BLaER1 (cell line): ENCODE measurements around the gene RBP3.

ENCODE experiments used
- H3K27ac ChIP-seq: shearing (Covaris generic); formaldehyde crosslinking; 2 replicates; pipeline ENCODE4 v1.8.1; 2022
- H3K27me3 ChIP-seq: shearing (Covaris generic); formaldehyde crosslinking; 2 replicates; pipeline ENCODE4 v1.8.1; 2022
- H3K36me3 ChIP-seq: shearing (Covaris generic); formaldehyde crosslinking; 2 replicates; pipeline ENCODE4 v1.8.1; 2022
- H3K4me1 ChIP-seq: shearing (Covaris generic); formaldehyde crosslinking; 2 replicates; pipeline ENCODE4 v1.8.1; 2022
- H3K4me2 ChIP-seq: shearing (Covaris generic); formaldehyde crosslinking; 2 replicates; pipeline ENCODE4 v1.8.1; 2022
- H3K4me3 ChIP-seq: shearing (Covaris generic); formaldehyde crosslinking; 2 replicates; pipeline ENCODE4 v1.8.1; 2022
- H3K9ac ChIP-seq: shearing (Covaris generic); formaldehyde crosslinking; 2 replicates; pipeline ENCODE4 v1.8.1; 2022
- H3K9me3 ChIP-seq: shearing (Covaris generic); formaldehyde crosslinking; 2 replicates; pipeline ENCODE4 v1.8.1; 2022
- H4K20me1 ChIP-seq: shearing (Covaris generic); formaldehyde crosslinking; 2 replicates; pipeline ENCODE4 v1.8.1; 2022
- Cebpa-rat ChIP-seq: shearing (Covaris generic); IDR thresholded peaks from 2 replicates; pipeline ENCODE4 v1.8.1; 2022

The RBP3 gene

DNA sequence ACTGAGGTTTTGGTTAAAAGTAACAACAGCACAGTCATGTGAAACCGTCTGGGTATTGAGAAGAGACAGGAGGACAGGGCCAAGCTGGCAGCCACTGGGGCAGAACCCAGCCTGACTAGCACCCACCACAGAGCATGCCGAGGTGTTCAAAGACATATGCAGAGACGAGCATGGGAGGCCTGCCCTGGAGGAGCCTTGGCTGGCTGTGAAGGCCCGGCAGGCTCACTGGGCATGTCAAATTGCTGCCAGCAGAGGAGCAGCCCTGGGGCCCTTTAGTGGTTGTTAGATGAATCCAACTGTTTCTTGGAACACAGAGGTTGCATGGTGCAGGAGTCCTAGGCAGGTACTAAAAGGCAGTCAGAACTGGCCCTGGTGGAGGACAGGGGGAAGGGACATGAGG, 30.9 kb upstream of the RBP3 start:
- H3K4me1 ChIP-seq, result no peaks in the 10 kb centered on the region; the same call in 1 of the 2 replicates
- no peaks in the 10 kb centered on the region for H3K27me3 ChIP-seq
- TF ChIP-seq Cebpa-rat, result no peak
- no peaks in the 10 kb centered on the region for H4K20me1 ChIP-seq
- H3K4me2 ChIP-seq, result no peak overlapping the region
- H3K27ac ChIP-seq, result no peak overlapping the region
- H3K4me3 ChIP-seq, result no peak overlapping the region
- no peaks in the 10 kb centered on the region for H3K9me3 ChIP-seq
- no peaks in the 10 kb centered on the region for H3K36me3 ChIP-seq
- no peak overlapping the region for H3K9ac ChIP-seq

- no peaks in the 10 kb centered on the region for H4K20me1 ChIP-seq
Observed at GRCh38 chr10:47318706-47319105, 29.5 kb upstream of the RBP3 start.

DNA sequence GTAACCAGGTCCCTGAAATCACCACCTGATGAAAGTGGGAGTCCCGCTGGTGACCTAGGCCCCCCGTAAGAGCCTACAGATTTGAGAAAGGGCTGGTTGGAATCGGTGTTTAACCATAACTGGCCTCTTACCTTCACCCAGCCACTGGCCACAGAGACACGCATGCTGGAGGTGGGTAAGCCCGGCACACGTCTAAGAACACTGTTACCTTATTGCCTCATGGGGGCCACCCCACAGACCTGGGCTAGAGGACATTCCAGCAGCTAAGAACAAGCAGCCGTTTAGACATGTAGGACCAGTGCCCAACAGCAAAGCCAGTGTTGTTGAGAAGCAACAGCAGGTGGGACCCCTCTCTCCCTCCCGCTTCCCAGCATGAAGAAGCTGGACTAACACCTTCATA, 28.4 kb upstream of the RBP3 start:
- no peaks in the 10 kb centered on the region for H3K27me3 ChIP-seq
- TF ChIP-seq Cebpa-rat, result no peak
- H3K4me2 ChIP-seq, result no peak overlapping the region
- no peaks in the 10 kb centered on the region for H3K36me3 ChIP-seq
- no peak overlapping the region for H3K27ac ChIP-seq
- no peak overlapping the region for H3K4me3 ChIP-seq
- no peaks in the 10 kb centered on the region for H4K20me1 ChIP-seq
- H3K9me3 ChIP-seq, result no peaks in the 10 kb centered on the region
- H3K4me1 ChIP-seq, result no peaks in the 10 kb centered on the region
- H3K9ac ChIP-seq, result no peak overlapping the region

More at GRCh38 chr10:47318706-47319105, 29.5 kb upstream of the RBP3 start:
- no peaks in the 10 kb centered on the region for H3K36me3 ChIP-seq
- H3K27me3 ChIP-seq, result no peaks in the 10 kb centered on the region
- no peak overlapping the region for H3K4me2 ChIP-seq
- no peak for TF ChIP-seq Cebpa-rat
- H3K27ac ChIP-seq, result no peak overlapping the region
- H3K4me1 ChIP-seq, result no peaks in the 10 kb centered on the region
- H3K9ac ChIP-seq, result no peak overlapping the region
- no peak overlapping the region for H3K4me3 ChIP-seq
- no peaks in the 10 kb centered on the region for H3K9me3 ChIP-seq

GRCh38 chr10:47320812-47321211, 27.4 kb upstream of the RBP3 start:
- Histone ChIP-seq H3K4me1 (no peaks in the 10 kb centered on the region), H3K27me3 (no peaks in the 10 kb centered on the region), H3K9me3 (no peaks in the 10 kb centered on the region), H3K9ac (no peak overlapping the region), H3K36me3 (no peaks in the 10 kb centered on the region), H3K4me2 (no peak overlapping the region), H3K27ac (no peak overlapping the region), H4K20me1 (no peaks in the 10 kb centered on the region), H3K4me3 (no peak overlapping the region)
- TF ChIP-seq Cebpa-rat, result no peak

GRCh38 chr10:47321521-47322195, 26.5 kb upstream of the RBP3 start:
- Histone ChIP-seq H3K27ac (no peak overlapping the region), H3K4me3 (no peak overlapping the region), H4K20me1 (no peaks in the 10 kb centered on the region), H3K4me1 (no peaks in the 10 kb centered on the region), H3K9ac (no peak overlapping the region), H3K36me3 (no peaks in the 10 kb centered on the region), H3K9me3 (no peaks in the 10 kb centered on the region), H3K4me2 (no peak overlapping the region), H3K27me3 (no peaks in the 10 kb centered on the region)
- TF ChIP-seq Cebpa-rat, result no peak

DNA sequence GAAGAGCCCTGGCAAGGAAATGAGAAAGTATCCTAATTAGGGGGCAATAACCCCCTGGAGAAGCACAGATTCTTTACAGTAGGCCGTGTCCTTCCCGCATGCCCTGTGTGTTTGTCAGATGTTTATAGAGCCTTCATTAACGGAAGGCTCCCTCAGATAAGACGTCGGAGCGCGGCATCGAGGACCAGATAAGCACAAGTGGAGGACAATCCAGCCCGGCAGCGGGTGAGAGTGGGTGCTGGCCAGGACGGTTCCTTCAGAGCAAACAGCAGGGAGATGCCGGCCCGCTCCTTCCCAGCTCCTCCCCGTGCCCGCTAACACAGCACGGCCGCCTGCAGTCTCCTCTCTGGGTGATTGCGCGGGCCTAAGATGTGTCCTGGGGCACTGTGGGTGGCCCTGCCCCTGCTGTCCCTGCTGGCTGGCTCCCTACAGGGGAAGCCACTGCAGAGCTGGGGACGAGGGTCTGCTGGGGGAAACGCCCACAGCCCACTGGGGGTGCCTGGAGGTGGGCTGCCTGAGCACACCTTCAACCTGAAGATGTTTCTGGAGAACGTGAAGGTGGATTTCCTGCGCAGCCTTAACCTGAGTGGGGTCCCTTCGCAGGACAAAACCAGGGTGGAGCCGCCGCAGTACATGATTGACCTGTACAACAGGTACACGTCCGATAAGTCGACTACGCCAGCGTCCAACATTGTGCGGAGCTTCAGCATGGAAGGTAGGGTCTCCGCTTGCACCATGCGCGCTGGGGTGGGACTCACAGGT, 25.7 kb upstream of the RBP3 start, which contains the start of gene GDF2:
TSS of gene GDF2 (plus strand) at position 155 of the 762 bp plus-strand sequence. CDS start at position 370, 215 bp downstream.
- Histone ChIP-seq H4K20me1 (no peaks in the 10 kb centered on the region), H3K27me3 (no peaks in the 10 kb centered on the region), H3K9ac (no peak within 1 kb of the TSS), H3K9me3 (no peaks in the 10 kb centered on the region), H3K36me3 (no peaks in the 10 kb centered on the region), H3K4me3 (no peak within 1 kb of the TSS), H3K27ac (no peak within 1 kb of the TSS), H3K4me2 (no peak within 1 kb of the TSS), H3K4me1 (no peaks in the 10 kb centered on the region)
- no peak for TF ChIP-seq Cebpa-rat

DNA sequence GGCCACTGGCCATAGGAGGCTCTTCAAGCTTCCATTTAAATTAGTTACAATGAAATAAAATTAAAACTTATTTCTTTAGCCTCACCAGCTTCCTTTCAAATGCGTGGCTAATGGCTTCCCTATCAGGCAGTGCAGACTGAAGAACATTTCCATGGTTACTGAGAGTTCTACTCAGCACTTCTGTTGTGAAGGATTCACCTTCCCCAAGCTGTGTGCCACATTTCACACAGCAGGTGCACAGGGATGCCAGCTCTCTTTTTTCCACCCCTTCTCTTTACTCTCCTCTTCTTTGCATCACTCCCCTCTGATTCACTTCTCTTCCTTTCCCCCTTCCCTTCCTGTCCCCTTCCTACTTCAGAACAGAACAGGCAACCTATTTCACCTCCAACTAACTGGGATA, 25.1 kb upstream of the RBP3 start:
- Histone ChIP-seq H3K4me3 (no peak overlapping the region), H3K9ac (no peak overlapping the region), H3K27me3 (no peaks in the 10 kb centered on the region), H3K4me2 (no peak overlapping the region), H3K36me3 (no peaks in the 10 kb centered on the region), H4K20me1 (no peaks in the 10 kb centered on the region), H3K27ac (no peak overlapping the region), H3K9me3 (no peaks in the 10 kb centered on the region), H3K4me1 (no peaks in the 10 kb centered on the region)
- TF ChIP-seq Cebpa-rat, result no peak

DNA sequence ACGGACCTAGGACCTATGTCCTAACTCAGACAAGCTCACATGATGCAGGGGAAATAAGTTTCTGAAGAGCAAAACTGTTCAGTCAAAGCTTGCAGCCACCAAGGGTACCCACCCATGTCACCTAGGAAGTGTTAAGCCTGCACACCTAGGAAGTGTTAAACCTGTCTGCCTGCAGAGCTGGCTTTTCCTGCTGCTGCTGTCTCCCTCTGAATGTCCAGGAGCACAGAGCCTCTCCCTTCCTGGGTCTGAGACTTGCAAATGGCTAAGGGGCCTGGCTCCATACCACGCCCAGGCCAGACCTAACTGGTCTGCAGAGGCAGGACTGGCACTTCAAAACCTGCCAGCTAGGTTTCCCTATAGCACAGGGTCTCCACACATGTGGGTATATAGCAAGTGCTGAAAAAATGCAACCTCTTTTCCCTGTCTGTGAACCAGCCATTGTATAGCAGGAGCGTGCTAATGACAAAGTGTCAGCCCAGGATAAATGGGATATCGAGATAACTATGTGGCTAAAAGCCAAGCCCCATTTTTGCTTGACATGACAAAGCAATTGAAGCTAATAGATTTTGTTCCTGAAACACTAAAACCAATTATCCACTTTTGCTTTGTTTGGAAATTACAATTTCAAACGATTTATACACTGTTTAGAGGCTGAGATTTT, 24.4 kb upstream of the RBP3 start:
- Histone ChIP-seq H3K36me3 (no peaks in the 10 kb centered on the region), H3K4me2 (no peak overlapping the region), H3K4me3 (no peak overlapping the region), H4K20me1 (no peaks in the 10 kb centered on the region), H3K27me3 (no peaks in the 10 kb centered on the region), H3K9me3 (no peaks in the 10 kb centered on the region), H3K4me1 (no peaks in the 10 kb centered on the region), H3K27ac (no peak overlapping the region), H3K9ac (no peak overlapping the region)
- no peak for TF ChIP-seq Cebpa-rat

DNA sequence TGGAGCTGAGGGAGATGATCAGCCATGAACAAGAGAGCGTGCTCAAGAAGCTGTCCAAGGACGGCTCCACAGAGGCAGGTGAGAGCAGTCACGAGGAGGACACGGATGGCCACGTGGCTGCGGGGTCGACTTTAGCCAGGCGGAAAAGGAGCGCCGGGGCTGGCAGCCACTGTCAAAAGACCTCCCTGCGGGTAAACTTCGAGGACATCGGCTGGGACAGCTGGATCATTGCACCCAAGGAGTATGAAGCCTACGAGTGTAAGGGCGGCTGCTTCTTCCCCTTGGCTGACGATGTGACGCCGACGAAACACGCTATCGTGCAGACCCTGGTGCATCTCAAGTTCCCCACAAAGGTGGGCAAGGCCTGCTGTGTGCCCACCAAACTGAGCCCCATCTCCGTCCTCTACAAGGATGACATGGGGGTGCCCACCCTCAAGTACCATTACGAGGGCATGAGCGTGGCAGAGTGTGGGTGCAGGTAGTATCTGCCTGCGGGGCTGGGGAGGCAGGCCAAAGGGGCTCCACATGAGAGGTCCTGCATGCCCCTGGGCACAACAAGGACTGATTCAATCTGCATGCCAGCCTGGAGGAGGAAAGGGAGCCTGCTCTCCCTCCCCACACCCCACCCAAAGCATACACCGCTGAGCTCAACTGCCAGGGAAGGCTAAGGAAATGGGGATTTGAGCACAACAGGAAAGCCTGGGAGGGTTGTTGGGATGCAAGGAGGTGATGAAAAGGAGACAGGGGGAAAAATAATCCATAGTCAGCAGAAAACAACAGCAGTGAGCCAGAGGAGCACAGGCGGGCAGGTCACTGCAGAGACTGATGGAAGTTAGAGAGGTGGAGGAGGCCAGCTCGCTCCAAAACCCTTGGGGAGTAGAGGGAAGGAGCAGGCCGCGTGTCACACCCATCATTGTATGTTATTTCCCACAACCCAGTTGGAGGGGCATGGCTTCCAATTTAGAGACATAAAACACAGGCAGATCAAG, 22.6 kb upstream of the RBP3 start:
- no peak for TF ChIP-seq Cebpa-rat
- H3K4me3 ChIP-seq, result no peak overlapping the region

More for the DNA sequence above, 22.6 kb upstream of the RBP3 start:
- H3K4me1 ChIP-seq, result no peaks in the 10 kb centered on the region
- no peaks in the 10 kb centered on the region for H3K36me3 ChIP-seq
- no peak overlapping the region for H3K27ac ChIP-seq
- no peaks in the 10 kb centered on the region for H3K9me3 ChIP-seq
- no peak overlapping the region for H3K9ac ChIP-seq
- H4K20me1 ChIP-seq, result no peaks in the 10 kb centered on the region
- no peak overlapping the region for H3K4me2 ChIP-seq
- H3K27me3 ChIP-seq, result no peaks in the 10 kb centered on the region
